GM12891 (cell line): ENCODE data around the gene IRAK3.

Experiments used
- PAX5 ChIP-seq: IDR thresholded peaks from 2 replicates; pipeline ENCODE4 v1.6.1; 2011; ENCODE audit warnings: low read length, moderate library complexity, mild to moderate bottlenecking; ENCODE audit not compliant: insufficient read depth, severe bottlenecking
- POLR2A ChIP-seq: IDR thresholded peaks from 2 replicates; pipeline ENCODE4 v1.6.1; 2011; ENCODE audit warnings: low read depth, low read length, control low read depth
- POLR2AphosphoS5 ChIP-seq: IDR thresholded peaks from 2 replicates; pipeline ENCODE4 v1.6.1; 2011; ENCODE audit warnings: low read depth, low read length, control low read depth
- POU2F2 ChIP-seq: IDR thresholded peaks from 2 replicates; pipeline ENCODE4 v1.6.1; 2011; ENCODE audit warnings: low read depth, mild to moderate bottlenecking, control low read depth, low read length, moderate library complexity
- TAF1 ChIP-seq: IDR thresholded peaks from 2 replicates; pipeline ENCODE4 v1.6.1; 2011; ENCODE audit warnings: low read depth, low read length, control low read depth

- TF ChIP-seq POLR2A, result no peak
- no peak for TF ChIP-seq POU2F2
- no peak for TF ChIP-seq POLR2AphosphoS5
- no peak for TF ChIP-seq TAF1
- TF ChIP-seq PAX5, result no peak
These were observed 14.8 kb downstream of the IRAK3 start for GRCh38 chr12:66203820-66204219.
